ENCODE measurements around the gene TAL1.

DNA sequence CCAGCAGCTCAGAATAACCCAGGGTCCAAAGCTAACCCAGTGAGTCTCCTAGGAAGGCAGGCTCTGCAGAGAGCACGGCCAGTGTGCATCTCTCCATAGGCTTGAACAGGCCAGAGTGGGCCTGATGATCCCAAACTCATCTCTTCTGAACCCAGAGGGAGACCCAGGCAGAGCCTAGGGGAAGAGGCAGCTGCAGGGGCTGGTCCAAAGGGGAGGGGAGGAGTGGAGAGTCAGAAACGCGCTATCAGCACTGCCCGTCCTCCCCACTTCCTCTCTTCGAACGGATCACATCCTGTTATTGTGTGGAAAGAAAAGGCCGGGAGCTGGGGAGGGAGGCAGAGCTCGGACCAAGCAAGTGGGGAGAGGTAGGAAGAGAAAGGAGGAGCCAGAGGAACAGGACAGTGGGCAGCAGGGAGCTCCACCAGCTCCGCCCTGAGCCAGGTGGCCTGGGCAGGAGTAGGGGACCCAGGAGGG, 20.2 kb downstream of the TAL1 start:
- TF ChIP-seq, protein P1, sequence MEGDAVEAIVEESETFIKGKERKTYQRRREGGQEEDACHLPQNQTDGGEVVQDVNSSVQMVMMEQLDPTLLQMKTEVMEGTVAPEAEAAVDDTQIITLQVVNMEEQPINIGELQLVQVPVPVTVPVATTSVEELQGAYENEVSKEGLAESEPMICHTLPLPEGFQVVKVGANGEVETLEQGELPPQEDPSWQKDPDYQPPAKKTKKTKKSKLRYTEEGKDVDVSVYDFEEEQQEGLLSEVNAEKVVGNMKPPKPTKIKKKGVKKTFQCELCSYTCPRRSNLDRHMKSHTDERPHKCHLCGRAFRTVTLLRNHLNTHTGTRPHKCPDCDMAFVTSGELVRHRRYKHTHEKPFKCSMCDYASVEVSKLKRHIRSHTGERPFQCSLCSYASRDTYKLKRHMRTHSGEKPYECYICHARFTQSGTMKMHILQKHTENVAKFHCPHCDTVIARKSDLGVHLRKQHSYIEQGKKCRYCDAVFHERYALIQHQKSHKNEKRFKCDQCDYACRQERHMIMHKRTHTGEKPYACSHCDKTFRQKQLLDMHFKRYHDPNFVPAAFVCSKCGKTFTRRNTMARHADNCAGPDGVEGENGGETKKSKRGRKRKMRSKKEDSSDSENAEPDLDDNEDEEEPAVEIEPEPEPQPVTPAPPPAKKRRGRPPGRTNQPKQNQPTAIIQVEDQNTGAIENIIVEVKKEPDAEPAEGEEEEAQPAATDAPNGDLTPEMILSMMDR (IDR thresholded peaks at IDR 0.05): no peak
- peak in 1 of 2 donors; percentile 55 for TF ChIP-seq POLR2AphosphoS5 (IDR thresholded peaks at IDR 0.05)

All from upper lobe of left lung (tissue), 4 donors.